Hippocampal formation (tissue), 2 donors: ENCODE results near the gene PANK1.

Source experiments
- DNase-seq, 2 donors: peaks; one replicate each; lab custom pipeline; 2025; lab: John Stamatoyannopoulos, UW

The PANK1 gene

GRCh38 chr10:89651916-89652573 lies 7.0 kb upstream of the PANK1 start:
- DNase-seq, result no peak

GRCh38 chr10:89651205-89651915 lies 6.3 kb upstream of the PANK1 start:
- no peak for DNase-seq

GRCh38 chr10:89649051-89649450 lies 4.0 kb upstream of the PANK1 start:
- no peak for DNase-seq

- no peak for DNase-seq
Measured at GRCh38 chr10:89648074-89648473, 3.0 kb upstream of the PANK1 start.

GRCh38 chr10:89646889-89647657 lies 2.0 kb upstream of the PANK1 start:
- DNase-seq, result no peak

- no peak for DNase-seq
Measured at GRCh38 chr10:89645742-89646172, 715 bp upstream of the PANK1 start.

- no peak for DNase-seq
Measured at GRCh38 chr10:89644691-89644966, 413 bp downstream of the PANK1 start.

GRCh38 chr10:89643812-89644690 lies 991 bp downstream of the PANK1 start:
- peak; percentile 77 to 96 for DNase-seq

- no peak for DNase-seq
Measured at GRCh38 chr10:89643431-89643811, 1.6 kb downstream of the PANK1 start.

- no peak for DNase-seq
Measured at GRCh38 chr10:89642193-89642592, 2.8 kb downstream of the PANK1 start.

GRCh38 chr10:89640241-89640640 lies 4.8 kb downstream of the PANK1 start:
- DNase-seq, result no peak

- DNase-seq, result no peak
Measured at GRCh38 chr10:89639326-89639725, 5.7 kb downstream of the PANK1 start.

GRCh38 chr10:89637113-89637512 lies 7.9 kb downstream of the PANK1 start:
- no peak for DNase-seq

GRCh38 chr10:89634637-89635036 lies 10.4 kb downstream of the PANK1 start:
- no peak for DNase-seq

GRCh38 chr10:89633484-89633883 lies 11.6 kb downstream of the PANK1 start:
- DNase-seq, result no peak

GRCh38 chr10:89632824-89633223 lies 12.2 kb downstream of the PANK1 start:
- no peak for DNase-seq

- no peak for DNase-seq
Measured at GRCh38 chr10:89627830-89628229, 17.2 kb downstream of the PANK1 start.

GRCh38 chr10:89625041-89625765 lies 19.8 kb downstream of the PANK1 start:
- DNase-seq, result no peak

- no peak for DNase-seq
Measured at GRCh38 chr10:89624020-89624419, 21.0 kb downstream of the PANK1 start.

GRCh38 chr10:89622151-89622550 lies 22.9 kb downstream of the PANK1 start:
- DNase-seq, result no peak

GRCh38 chr10:89621438-89621837 lies 23.6 kb downstream of the PANK1 start:
- DNase-seq, result no peak
